GM21390 (cell line): Measurements from ENCODE around the gene MAN2B1.
"Not testable (repeated sequence)": the region's sequence is repeated elsewhere in the genome, so short reads cannot be mapped to it uniquely, and the experiment has no call there.

ENCODE experiments used
- ATAC-seq: cut with Tn5 transposase; IDR thresholded peaks from one replicate; pipeline ENCODE4 v1.9.1; 2021; ENCODE audit not compliant: unreplicated experiment

The MAN2B1 gene

GRCh38 chr19:12689581-12690216 is 23.2 kb upstream of the MAN2B1 start:
- no peak for ATAC-seq

- ATAC-seq, result no peak
Observed at GRCh38 chr19:12689012-12689411, 22.5 kb upstream of the MAN2B1 start.

- ATAC-seq, result no peak
Observed at GRCh38 chr19:12687496-12688196, 21.1 kb upstream of the MAN2B1 start, which contains the start of gene GNG14. GNG14 (plus strand) TSS chr19:12687998; CDS start chr19:12688049, 51 bp downstream.

GRCh38 chr19:12685831-12686230 is 19.3 kb upstream of the MAN2B1 start:
- ATAC-seq, result no peak

GRCh38 chr19:12681074-12681987 is 14.8 kb upstream of the MAN2B1 start, which contains the start of gene DHPS:
DHPS (minus strand) TSS chr19:12681880; CDS start chr19:12681766, 114 bp downstream.
- ATAC-seq, result peak; percentile 52

- no peak for ATAC-seq
Observed at GRCh38 chr19:12680034-12680433, 13.5 kb upstream of the MAN2B1 start.

GRCh38 chr19:12678039-12678438 is 11.5 kb upstream of the MAN2B1 start:
- ATAC-seq, result not testable (repeated sequence)

GRCh38 chr19:12676928-12677327 is 10.4 kb upstream of the MAN2B1 start:
- no peak for ATAC-seq

GRCh38 chr19:12676384-12676792 is 9.8 kb upstream of the MAN2B1 start:
- no peak for ATAC-seq

- no peak for ATAC-seq
Observed at GRCh38 chr19:12675940-12676339, 9.4 kb upstream of the MAN2B1 start.

- no peak for ATAC-seq
Observed at GRCh38 chr19:12675399-12675798, 8.9 kb upstream of the MAN2B1 start.

GRCh38 chr19:12672744-12673143 is 6.2 kb upstream of the MAN2B1 start:
- no peak for ATAC-seq

- ATAC-seq, result no peak
Observed at GRCh38 chr19:12670159-12670928, 3.8 kb upstream of the MAN2B1 start.

GRCh38 chr19:12669270-12670158 is 3.0 kb upstream of the MAN2B1 start:
- ATAC-seq, result no peak

- no peak for ATAC-seq
Observed at GRCh38 chr19:12668932-12669269, 2.4 kb upstream of the MAN2B1 start.

GRCh38 chr19:12668346-12668745 is 1.8 kb upstream of the MAN2B1 start:
- no peak for ATAC-seq

- ATAC-seq, result no peak
Observed at GRCh38 chr19:12667731-12668302, 1.3 kb upstream of the MAN2B1 start.

GRCh38 chr19:12665671-12666264 is 774 bp downstream of the MAN2B1 start:
- no peak for ATAC-seq

GRCh38 chr19:12665281-12665573 is 1.3 kb downstream of the MAN2B1 start:
- ATAC-seq, result no peak
